DND-41 (cell line): ENCODE results near the gene ABCA3.

Experiments
- EZH2 ChIP-seq: IDR thresholded peaks from 3 replicates; pipeline ENCODE4 v1.6.1; 2012; ENCODE audit warnings: borderline replicate concordance, low read depth, mild to moderate bottlenecking, moderate library complexity, low read length, inconsistent platforms; ENCODE audit not compliant: severe bottlenecking
- TF ChIP-seq, protein P1 (sequence below): IDR thresholded peaks from 2 replicates; pipeline ENCODE4 v1.5.1; 2012; ENCODE audit warnings: borderline replicate concordance, low read length, moderate library complexity, mild to moderate bottlenecking; ENCODE audit not compliant: poor library complexity, severe bottlenecking; ENCODE audit errors: extremely low read depth

DNA sequence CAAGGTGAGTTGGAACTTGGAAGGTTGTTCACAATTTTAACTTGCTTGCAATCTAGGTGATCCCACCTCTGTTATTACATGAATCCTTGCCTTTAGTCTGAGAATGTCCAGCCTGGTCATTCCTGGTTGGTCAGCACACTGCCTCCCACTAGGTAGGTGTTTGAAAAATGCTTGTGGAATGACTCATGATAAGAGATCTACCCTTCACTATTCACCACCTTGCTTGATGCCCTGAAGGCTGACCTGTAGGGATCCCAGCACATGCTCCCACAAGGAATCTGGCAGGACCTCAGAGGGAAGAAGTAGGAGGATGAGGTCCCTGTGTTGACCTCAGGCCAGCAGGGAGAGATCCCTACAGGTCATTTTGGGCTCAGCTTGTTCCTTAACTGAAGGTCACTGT is 30.2 kb upstream of the ABCA3 start:
- TF ChIP-seq, protein P1, sequence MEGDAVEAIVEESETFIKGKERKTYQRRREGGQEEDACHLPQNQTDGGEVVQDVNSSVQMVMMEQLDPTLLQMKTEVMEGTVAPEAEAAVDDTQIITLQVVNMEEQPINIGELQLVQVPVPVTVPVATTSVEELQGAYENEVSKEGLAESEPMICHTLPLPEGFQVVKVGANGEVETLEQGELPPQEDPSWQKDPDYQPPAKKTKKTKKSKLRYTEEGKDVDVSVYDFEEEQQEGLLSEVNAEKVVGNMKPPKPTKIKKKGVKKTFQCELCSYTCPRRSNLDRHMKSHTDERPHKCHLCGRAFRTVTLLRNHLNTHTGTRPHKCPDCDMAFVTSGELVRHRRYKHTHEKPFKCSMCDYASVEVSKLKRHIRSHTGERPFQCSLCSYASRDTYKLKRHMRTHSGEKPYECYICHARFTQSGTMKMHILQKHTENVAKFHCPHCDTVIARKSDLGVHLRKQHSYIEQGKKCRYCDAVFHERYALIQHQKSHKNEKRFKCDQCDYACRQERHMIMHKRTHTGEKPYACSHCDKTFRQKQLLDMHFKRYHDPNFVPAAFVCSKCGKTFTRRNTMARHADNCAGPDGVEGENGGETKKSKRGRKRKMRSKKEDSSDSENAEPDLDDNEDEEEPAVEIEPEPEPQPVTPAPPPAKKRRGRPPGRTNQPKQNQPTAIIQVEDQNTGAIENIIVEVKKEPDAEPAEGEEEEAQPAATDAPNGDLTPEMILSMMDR = no peak
- TF ChIP-seq EZH2 = no peak
